Activated naive CD8-positive, alpha-beta T cell (primary cell): ENCODE results near the gene FANCE.

Experiments used
- H3K27ac Mint-ChIP-seq: one replicate; pipeline ENCODE4 v1.8.0; 2021; ENCODE audit warnings: mixed read lengths
- H3K27me3 Mint-ChIP-seq: one replicate; pipeline ENCODE4 v1.8.0; 2021; ENCODE audit warnings: mixed read lengths
- H3K36me3 Mint-ChIP-seq: one replicate; pipeline ENCODE4 v1.8.0; 2021; ENCODE audit warnings: mixed read lengths
- H3K4me1 Mint-ChIP-seq: one replicate; pipeline ENCODE4 v1.8.0; 2021; ENCODE audit warnings: low read depth, mixed read lengths
- H3K4me3 Mint-ChIP-seq: one replicate; pipeline ENCODE4 v1.8.0; 2021; ENCODE audit warnings: mild to moderate bottlenecking, mixed read lengths
- H3K9me3 Mint-ChIP-seq: one replicate; pipeline ENCODE4 v1.8.0; 2021; ENCODE audit warnings: low read depth, mixed read lengths

FANCE gene

DNA sequence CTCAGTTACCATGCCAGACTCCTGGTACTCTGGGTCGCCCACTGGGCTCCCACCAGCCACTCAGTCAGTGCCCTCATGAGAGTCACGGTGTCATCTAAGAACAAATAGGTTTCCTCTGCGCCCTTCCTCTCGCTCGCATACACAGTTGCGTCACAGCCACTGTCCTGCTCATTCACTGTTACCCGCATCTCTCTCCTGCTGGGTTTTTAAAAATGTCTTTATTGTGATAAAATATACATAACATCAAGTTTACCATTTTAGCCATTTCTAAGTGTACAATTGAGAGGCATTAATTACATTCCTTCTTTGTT, 40.8 kb downstream of the FANCE start:
- H3K27ac Mint-ChIP-seq: no peak overlapping the region

GRCh38 chr6:35493307-35493983, 41.3 kb downstream of the FANCE start:
- Mint-ChIP-seq H3K27me3 (peaks cover under 1% of the 10 kb centered on the region), H3K27ac (no peak overlapping the region)

More for the DNA sequence above, 40.8 kb downstream of the FANCE start:
- H3K4me1 Mint-ChIP-seq: peaks cover 12% of the 10 kb centered on the region
- H3K9me3 Mint-ChIP-seq: no peaks in the 10 kb centered on the region
- H3K4me3 Mint-ChIP-seq: no peak overlapping the region
- no peaks in the 10 kb centered on the region for H3K27me3 Mint-ChIP-seq
- no peaks in the 10 kb centered on the region for H3K36me3 Mint-ChIP-seq

GRCh38 chr6:35494161-35494563, 42.0 kb downstream of the FANCE start:
- H3K36me3 Mint-ChIP-seq: no peaks in the 10 kb centered on the region
- no peak overlapping the region for H3K4me3 Mint-ChIP-seq
- H3K27ac Mint-ChIP-seq: no peak overlapping the region
- peaks cover 3% of the 10 kb centered on the region for H3K27me3 Mint-ChIP-seq
- H3K4me1 Mint-ChIP-seq: peaks cover 18% of the 10 kb centered on the region
- no peaks in the 10 kb centered on the region for H3K9me3 Mint-ChIP-seq

More at GRCh38 chr6:35493307-35493983, 41.3 kb downstream of the FANCE start:
- peaks cover 14% of the 10 kb centered on the region for H3K4me1 Mint-ChIP-seq
- H3K4me3 Mint-ChIP-seq: no peak overlapping the region
- H3K36me3 Mint-ChIP-seq: no peaks in the 10 kb centered on the region
- H3K9me3 Mint-ChIP-seq: no peaks in the 10 kb centered on the region

DNA sequence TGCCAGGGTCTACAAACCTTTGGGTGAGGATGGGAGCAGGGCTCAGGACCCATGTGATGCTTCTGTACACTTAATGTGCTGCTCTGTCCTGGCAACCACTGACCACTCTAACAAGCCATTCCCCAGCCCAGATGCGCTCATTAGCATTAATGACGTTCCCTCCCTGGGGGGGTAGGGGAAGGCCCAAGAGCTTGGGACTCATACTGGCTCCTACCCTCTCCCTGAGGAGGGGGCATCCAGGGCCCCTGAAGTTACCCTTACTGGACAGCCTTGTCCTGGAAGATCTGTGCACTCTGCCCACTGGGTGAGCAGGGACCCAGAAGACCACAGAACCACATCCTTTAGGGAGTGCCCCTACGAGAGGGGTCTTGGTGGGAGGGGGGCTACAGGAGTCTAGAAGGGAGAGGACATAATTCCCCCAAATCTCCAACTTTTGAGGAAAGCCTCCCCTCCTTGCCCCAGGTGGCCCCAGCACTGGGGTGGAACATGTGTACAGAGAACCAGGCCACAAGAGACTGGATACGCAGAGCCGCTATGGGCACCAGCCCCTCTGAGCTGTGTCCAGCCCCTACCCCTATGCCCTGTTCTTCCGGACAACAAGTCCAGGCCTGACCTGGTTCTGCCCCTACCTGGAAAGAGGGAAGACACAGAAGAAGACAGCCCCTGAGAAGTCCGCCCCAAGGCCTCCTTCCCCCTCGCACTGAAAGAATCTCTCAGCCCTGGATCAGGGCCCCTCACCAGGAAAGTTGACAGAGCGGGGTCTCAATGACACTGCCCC, 43.3 kb downstream of the FANCE start:
- H3K27me3 Mint-ChIP-seq: peaks cover 3% of the 10 kb centered on the region

GRCh38 chr6:35496036-35496840, 44.1 kb downstream of the FANCE start:
- H3K27me3 Mint-ChIP-seq: peaks cover 3% of the 10 kb centered on the region
- H3K36me3 Mint-ChIP-seq: no peaks in the 10 kb centered on the region
- peaks cover 18% of the 10 kb centered on the region for H3K4me1 Mint-ChIP-seq
- no peaks in the 10 kb centered on the region for H3K9me3 Mint-ChIP-seq
- peak overlapping the region; percentile 28 for H3K27ac Mint-ChIP-seq
- peak overlapping the region; percentile 75 for H3K4me3 Mint-ChIP-seq

More for the DNA sequence above, 43.3 kb downstream of the FANCE start:
- peak overlapping the region; percentile 28 for H3K27ac Mint-ChIP-seq
- H3K4me3 Mint-ChIP-seq: peak overlapping the region; percentile 75
- H3K36me3 Mint-ChIP-seq: no peaks in the 10 kb centered on the region
- H3K9me3 Mint-ChIP-seq: no peaks in the 10 kb centered on the region
- peaks cover 18% of the 10 kb centered on the region for H3K4me1 Mint-ChIP-seq

DNA sequence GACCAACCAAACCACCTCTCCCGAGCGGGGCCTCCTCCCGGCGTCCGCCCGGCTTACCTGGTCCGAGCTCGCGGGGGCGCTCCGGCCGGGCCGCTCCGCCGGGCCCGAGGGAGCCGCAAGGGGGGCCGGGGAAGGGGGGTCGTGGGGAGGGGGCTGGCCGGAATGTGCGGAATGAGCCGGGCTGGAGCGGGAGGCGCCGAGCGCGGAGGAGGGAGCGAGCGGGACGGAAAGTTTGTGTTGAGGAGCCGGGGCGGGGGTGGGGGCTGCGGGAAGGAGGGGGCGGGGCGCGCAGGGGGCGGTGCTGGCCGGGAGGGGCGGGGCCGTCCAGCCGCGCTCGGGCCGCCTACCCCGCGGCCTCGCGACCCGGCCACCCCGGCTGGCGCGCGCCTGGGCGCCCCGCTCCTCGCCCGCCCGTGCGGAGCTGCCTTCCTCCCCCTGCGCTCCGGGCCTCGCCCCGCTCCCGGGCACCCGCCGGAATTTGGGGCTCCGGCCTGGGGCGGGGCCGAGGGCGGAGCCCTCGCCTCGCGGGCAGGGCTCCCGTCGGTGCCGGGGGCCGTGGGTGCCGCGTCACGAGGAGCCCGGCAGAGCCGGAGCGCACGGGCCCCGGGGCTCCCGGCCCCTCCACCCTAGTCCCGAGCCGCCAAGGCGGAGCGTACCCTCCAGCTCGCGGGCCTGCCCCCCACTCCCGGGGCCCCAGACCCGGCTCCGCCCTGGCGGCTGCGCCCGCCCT, 44.9 kb downstream of the FANCE start, which contains the start of gene TEAD3:
TSS of gene TEAD3 (minus strand) at position 239 of the 730 bp plus-strand sequence.
- Mint-ChIP-seq H3K36me3 (no peaks in the 10 kb centered on the region), H3K4me3 (peak within 1 kb of the TSS; percentile 85), H3K4me1 (peaks cover 18% of the 10 kb centered on the region), H3K9me3 (no peaks in the 10 kb centered on the region), H3K27ac (peak within 1 kb of the TSS; percentile 85), H3K27me3 (peaks cover 3% of the 10 kb centered on the region)

DNA sequence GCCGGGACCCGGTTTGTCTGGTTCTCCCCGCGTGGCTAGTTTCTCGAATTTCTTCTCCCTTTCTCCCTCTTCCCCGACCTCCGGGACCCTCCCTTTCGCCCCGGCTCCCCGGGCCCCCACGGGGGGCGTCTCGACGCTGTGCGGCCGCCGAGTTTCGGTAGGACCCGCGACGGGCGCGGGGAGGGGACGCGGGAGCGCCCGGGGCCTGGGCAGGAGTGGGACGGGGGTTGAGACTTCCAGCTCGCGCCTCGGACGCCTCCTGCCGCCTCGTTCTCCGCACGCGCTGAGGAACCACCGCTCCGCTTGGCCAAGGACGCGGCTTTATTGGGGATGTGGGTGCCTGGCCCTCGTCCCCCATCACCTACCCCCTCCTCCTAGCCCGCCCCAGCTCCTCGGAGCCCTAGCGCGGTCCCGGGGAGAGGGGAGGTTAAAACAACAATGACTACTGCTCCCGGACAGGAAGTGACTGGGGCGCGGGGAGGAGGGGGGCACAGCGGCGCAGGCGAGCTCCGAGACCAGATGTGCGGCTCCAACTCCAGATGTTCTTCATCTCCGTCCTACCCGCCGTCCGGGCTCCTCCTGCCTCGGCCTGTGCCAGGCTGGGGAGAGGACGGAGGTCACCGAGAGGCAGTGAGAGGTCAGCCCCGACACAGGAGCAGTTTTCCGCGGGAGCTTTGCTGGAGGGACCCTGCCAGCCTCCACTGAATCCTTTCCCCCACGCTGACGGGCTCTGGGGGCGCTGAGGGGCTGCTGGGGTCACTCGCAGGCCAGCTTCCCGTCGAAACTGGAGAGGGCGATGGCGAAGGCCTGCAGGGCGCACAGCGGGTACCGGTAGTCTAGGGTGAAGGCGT, 45.7 kb downstream of the FANCE start:
- H3K36me3 Mint-ChIP-seq: no peaks in the 10 kb centered on the region
- H3K27me3 Mint-ChIP-seq: peaks cover 5% of the 10 kb centered on the region
- H3K27ac Mint-ChIP-seq: peak overlapping the region; percentile 87
- peaks cover 16% of the 10 kb centered on the region for H3K4me1 Mint-ChIP-seq
- no peaks in the 10 kb centered on the region for H3K9me3 Mint-ChIP-seq
- peak overlapping the region; percentile 85 for H3K4me3 Mint-ChIP-seq

- Mint-ChIP-seq H3K27ac (peak overlapping the region; percentile 87), H3K27me3 (peaks cover 5% of the 10 kb centered on the region), H3K36me3 (no peaks in the 10 kb centered on the region)
These were observed 46.4 kb downstream of the FANCE start for GRCh38 chr6:35498422-35499067.

GRCh38 chr6:35499372-35499771, 47.2 kb downstream of the FANCE start:
- no peaks in the 10 kb centered on the region for H3K9me3 Mint-ChIP-seq
- H3K27me3 Mint-ChIP-seq: peaks cover 5% of the 10 kb centered on the region
- peaks cover 9% of the 10 kb centered on the region for H3K4me1 Mint-ChIP-seq
- no peaks in the 10 kb centered on the region for H3K36me3 Mint-ChIP-seq
- peak overlapping the region; percentile 85 for H3K4me3 Mint-ChIP-seq
- H3K27ac Mint-ChIP-seq: no peak overlapping the region

More at GRCh38 chr6:35498422-35499067, 46.4 kb downstream of the FANCE start:
- peaks cover 14% of the 10 kb centered on the region for H3K4me1 Mint-ChIP-seq
- H3K4me3 Mint-ChIP-seq: peak overlapping the region; percentile 85
- no peaks in the 10 kb centered on the region for H3K9me3 Mint-ChIP-seq

GRCh38 chr6:35500782-35501181, 48.6 kb downstream of the FANCE start:
- Mint-ChIP-seq H3K27me3 (peaks cover 5% of the 10 kb centered on the region), H3K9me3 (no peaks in the 10 kb centered on the region), H3K4me3 (no peak overlapping the region), H3K27ac (no peak overlapping the region), H3K4me1 (peaks cover 6% of the 10 kb centered on the region), H3K36me3 (no peaks in the 10 kb centered on the region)

DNA sequence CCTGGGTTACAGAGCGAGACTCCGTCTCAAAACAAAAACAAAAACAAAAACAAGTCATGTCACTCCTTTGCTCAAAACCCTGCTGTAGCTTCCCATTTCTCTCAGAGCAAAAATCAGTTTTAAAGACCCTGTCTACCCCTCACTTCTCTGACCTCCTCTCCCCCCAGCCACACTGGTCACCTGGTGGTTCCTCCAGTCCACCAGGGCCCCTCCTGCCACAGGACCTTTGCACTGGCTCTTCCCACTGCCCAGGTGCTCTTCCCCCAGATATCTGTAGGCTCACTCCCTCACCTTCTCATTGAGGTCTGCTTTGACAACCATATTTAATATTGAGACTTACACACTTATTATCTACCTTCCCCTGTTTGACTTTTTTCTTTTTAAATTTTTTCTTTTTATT, 49.6 kb downstream of the FANCE start:
- peak overlapping the region; percentile 22 for H3K27ac Mint-ChIP-seq
- peaks cover 5% of the 10 kb centered on the region for H3K27me3 Mint-ChIP-seq
- H3K9me3 Mint-ChIP-seq: no peaks in the 10 kb centered on the region
- H3K4me1 Mint-ChIP-seq: peaks cover 6% of the 10 kb centered on the region
- no peak overlapping the region for H3K4me3 Mint-ChIP-seq
- H3K36me3 Mint-ChIP-seq: no peaks in the 10 kb centered on the region

- Mint-ChIP-seq H3K36me3 (no peaks in the 10 kb centered on the region), H3K4me1 (peaks cover 3% of the 10 kb centered on the region), H3K27ac (no peak overlapping the region), H3K27me3 (peaks cover 4% of the 10 kb centered on the region), H3K4me3 (no peak overlapping the region), H3K9me3 (no peaks in the 10 kb centered on the region)
These were observed 51.4 kb downstream of the FANCE start for GRCh38 chr6:35503534-35503933.

GRCh38 chr6:35505999-35506412, 53.9 kb downstream of the FANCE start:
- Mint-ChIP-seq H3K9me3 (no peaks in the 10 kb centered on the region), H3K27me3 (peaks cover 2% of the 10 kb centered on the region), H3K4me3 (no peak overlapping the region), H3K36me3 (no peaks in the 10 kb centered on the region), H3K4me1 (no peaks in the 10 kb centered on the region), H3K27ac (no peak overlapping the region)
